ENCODE results near the gene PHLDB1. TPM values are rescaled to one million over a fixed set of nuclear protein-coding genes. Genes with fewer than 3 reads are reported as not detected.

Gene PHLDB1
- total and polyA plus RNA-seq, 4 donors, result 4.8 to 15.4 (median 6.0) TPM

GRCh38 chr11:118622376-118623268 is 15.2 kb downstream of the PHLDB1 start:
- Histone ChIP-seq H3K27ac (ENCODE audit: low read depth in 1 of 2, low read length in 2 of 2) (no peak overlapping the region), H3K9me3 (ENCODE audit: control insufficient read depth in 4 of 4, low read length in 3 of 4) (no peaks in the 10 kb centered on the region), H3K27me3 (ENCODE audit: control insufficient read depth in 4 of 4, insufficient read depth in 4 of 4, low read length in 3 of 4) (peaks cover 0 to 8% (median under 1%) of the 10 kb centered on the region in 4 donors), H3K9ac (ENCODE audit: low read depth in 1 of 2, low read length in 2 of 2) (no peak overlapping the region), H3K4me3 (ENCODE audit: low read depth in 1 of 3, low read length in 3 of 3) (no peak overlapping the region), H3K36me3 (ENCODE audit: control insufficient read depth in 4 of 4, insufficient read depth in 3 of 4, low read depth in 1 of 4, low read length in 3 of 4) (peaks cover 0 to 3% (median 0%) of the 10 kb centered on the region in 4 donors), H3K4me1 (ENCODE audit: control insufficient read depth in 4 of 4, insufficient read depth in 4 of 4, low read length in 3 of 4) (peaks cover 0 to 26% (median 0%) of the 10 kb centered on the region in 4 donors)
- 69% methylated on average over 9 of the region's 9 CpGs for WGBS
- no peak for TF ChIP-seq RXRA (IDR thresholded peaks at IDR 0.05)
- no peak for TF ChIP-seq YY1 (IDR thresholded peaks at IDR 0.05)
- no peak for TF ChIP-seq TAF1 (conservative IDR thresholded peaks at IDR 0.05)
- no peak for TF ChIP-seq ATF3 (IDR thresholded peaks at IDR 0.05)
- no peak for TF ChIP-seq MAX (IDR thresholded peaks at IDR 0.05)
- no peak for TF ChIP-seq ZBTB33 (IDR thresholded peaks at IDR 0.05)
- TF ChIP-seq FOXA1 (IDR thresholded peaks at IDR 0.05), result no peak
- TF ChIP-seq JUND (IDR thresholded peaks at IDR 0.05), result no peak
- no peak for TF ChIP-seq REST (IDR thresholded peaks at IDR 0.05)
- no peak for TF ChIP-seq EGR1 (IDR thresholded peaks at IDR 0.05; ENCODE audit: low read depth in 2 of 2)
- no peak for TF ChIP-seq HNF4G (IDR thresholded peaks at IDR 0.05)
- no peak for TF ChIP-seq SP1 (IDR thresholded peaks at IDR 0.05)
- no peak for TF ChIP-seq RAD21 (IDR thresholded peaks at IDR 0.05)
- TF ChIP-seq CTCF (IDR thresholded peaks at IDR 0.05; ENCODE audit: low read depth, low read length, missing input control), result no peak
- no peak for TF ChIP-seq FOXA2 (IDR thresholded peaks at IDR 0.05)
- TF ChIP-seq NR2F2 (IDR thresholded peaks at IDR 0.05), result no peak
- TF ChIP-seq GABPA (IDR thresholded peaks at IDR 0.05 in 1 of 2, conservative IDR thresholded peaks at IDR 0.05 in 1 of 2), result no peak
- no peak for TF ChIP-seq HNF4A (conservative IDR thresholded peaks at IDR 0.05)
- no peak for DNase-seq (ENCODE audit: low spot score)
